DMS79 treated with DMSO at 0.1 percent for 48 hours (cell line): ENCODE results near the gene CD276.
"Not testable (repeated sequence)": the region's sequence is repeated elsewhere in the genome, so short reads cannot be mapped to it uniquely, and the experiment has no call there.

Source experiments
- DNase-seq: peaks from one replicate; lab custom pipeline; 2025; lab: John Stamatoyannopoulos, UW

The CD276 gene

GRCh38 chr15:73684581-73685455 lies 635 bp downstream of the CD276 start:
- peak; percentile 2 for DNase-seq

DNA sequence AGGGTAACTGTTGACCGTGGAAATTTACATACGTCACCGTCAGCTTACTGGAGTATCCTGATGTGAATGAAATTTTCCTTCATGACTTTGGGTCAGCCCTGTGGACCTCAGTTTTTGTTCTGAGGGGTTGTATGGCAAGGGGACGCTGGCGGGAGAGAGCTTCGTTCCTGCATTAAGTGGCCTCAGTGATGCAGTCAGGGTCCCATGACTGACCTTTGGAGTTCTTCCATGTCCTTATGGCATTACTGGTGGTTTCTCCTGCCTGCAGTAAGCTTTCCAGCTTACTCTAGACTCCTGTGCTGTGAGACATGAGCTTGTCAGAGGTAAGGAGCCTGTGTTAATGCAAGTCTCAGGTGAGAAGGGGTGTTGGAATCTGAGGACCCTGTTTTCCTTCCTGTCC lies 1.8 kb downstream of the CD276 start:
- DNase-seq: no peak

DNA sequence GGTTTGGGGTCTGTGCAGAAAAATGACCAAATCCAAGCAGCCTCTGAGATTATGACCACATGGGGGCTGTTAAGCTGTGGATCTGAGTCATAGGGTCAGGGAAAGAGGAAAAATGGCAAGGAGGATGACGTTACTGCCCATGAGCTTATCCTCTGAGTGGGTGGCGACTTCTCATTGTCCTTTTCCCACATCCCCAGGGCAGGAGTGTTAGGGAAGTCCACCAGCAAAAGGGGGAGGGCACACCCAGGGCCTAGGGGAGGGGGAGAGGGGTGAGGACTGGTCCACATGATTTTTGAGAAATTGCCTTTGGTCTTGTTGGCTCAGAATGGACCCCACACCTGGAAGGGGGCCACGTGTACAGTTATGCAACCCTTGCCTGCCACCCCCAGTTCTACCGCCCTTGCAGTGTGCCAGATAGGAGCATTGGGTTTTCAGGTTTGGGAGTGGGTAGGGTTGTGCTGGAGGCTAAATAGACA lies 2.6 kb downstream of the CD276 start:
- no peak for DNase-seq

- DNase-seq: no peak
These were observed 3.2 kb downstream of the CD276 start for GRCh38 chr15:73687351-73687750.

DNA sequence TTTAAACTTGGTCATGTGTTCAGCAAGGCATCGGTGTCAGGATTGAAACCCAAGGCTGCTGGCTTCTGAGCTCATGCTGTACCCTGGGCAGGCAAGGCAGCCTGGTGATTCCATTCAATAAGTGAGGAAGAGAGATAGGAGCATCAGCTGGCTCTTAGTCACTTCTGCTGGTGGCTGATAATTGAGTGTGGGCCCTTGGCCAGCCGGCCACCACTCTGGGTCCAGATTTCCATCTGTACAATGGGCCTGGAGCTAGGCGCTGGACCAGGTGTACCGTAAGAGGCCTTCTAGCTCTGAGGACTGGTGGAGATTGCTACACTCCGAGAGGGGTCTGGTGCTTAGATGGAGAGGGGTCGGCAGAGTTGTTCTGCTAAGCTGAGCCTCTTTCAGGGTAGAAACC lies 4.3 kb downstream of the CD276 start:
- no peak for DNase-seq

- DNase-seq: no peak
These were observed 7.2 kb downstream of the CD276 start for GRCh38 chr15:73691396-73691795.

GRCh38 chr15:73694419-73694818 lies 10.2 kb downstream of the CD276 start:
- DNase-seq: no peak

DNA sequence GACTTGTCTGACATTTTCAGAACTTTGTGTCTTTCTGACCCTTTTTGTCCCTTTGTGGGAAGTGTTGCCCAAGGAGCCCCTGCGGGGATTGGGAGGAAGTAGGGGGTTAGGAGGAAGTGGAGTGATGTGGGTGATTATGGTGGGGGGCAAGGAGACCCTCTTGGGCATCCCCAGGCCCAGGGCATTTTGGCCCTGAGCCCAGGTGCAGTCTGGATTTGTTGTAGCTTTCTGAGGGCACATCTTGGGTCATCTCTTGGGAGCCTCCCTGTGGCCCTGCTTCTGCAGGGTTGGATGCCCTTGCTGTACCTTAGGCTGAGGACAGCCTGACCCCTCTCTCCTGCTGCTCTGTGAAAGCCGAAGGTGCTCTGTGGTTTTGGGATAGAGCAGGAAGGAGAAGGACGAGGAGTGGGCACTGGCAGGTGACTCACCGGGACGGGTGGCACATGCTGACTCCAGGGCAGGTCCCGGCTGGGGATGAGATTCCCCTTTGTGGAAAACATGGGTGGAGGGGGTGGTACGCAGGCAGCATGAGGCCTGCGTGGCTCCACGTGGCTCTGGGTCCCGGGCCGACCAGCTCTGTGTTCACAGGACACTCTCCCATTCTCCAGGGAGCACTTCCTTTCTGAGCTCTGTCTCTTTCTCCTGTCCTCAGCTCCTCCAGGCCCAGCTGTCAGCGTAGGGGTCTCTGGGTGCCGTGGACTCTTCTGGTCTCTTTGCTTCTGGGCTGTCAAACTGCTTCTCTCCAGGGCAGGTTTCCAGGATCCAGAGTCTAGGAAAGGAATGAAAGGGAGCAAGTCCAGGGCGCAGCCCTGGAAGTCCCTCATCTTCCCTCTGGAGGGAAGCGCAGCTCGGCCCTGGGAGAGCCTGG lies 11.8 kb downstream of the CD276 start:
- DNase-seq: no peak

DNA sequence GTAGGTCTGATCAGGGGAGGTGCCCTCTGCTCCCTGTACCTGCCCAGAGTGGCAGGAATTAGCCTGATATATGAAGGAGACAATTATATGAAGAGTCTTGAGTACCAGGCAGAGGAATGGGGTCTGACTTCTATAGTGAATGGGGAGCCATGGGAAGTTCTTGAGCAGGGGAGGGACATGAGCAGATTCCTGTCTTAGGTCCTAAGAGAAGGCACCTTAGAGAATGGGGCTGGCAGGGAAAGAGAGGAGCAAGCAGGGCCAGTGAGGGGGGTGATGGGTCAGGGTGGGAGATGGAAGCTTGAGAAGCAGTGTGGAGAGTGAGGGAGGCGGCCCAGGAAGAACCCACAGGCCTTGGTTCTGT lies 12.4 kb downstream of the CD276 start:
- no peak for DNase-seq

- peak; percentile 77 for DNase-seq
These were observed 12.9 kb downstream of the CD276 start for GRCh38 chr15:73697033-73697467.

- DNase-seq: no peak
These were observed 15.3 kb downstream of the CD276 start for GRCh38 chr15:73699249-73700040.

DNA sequence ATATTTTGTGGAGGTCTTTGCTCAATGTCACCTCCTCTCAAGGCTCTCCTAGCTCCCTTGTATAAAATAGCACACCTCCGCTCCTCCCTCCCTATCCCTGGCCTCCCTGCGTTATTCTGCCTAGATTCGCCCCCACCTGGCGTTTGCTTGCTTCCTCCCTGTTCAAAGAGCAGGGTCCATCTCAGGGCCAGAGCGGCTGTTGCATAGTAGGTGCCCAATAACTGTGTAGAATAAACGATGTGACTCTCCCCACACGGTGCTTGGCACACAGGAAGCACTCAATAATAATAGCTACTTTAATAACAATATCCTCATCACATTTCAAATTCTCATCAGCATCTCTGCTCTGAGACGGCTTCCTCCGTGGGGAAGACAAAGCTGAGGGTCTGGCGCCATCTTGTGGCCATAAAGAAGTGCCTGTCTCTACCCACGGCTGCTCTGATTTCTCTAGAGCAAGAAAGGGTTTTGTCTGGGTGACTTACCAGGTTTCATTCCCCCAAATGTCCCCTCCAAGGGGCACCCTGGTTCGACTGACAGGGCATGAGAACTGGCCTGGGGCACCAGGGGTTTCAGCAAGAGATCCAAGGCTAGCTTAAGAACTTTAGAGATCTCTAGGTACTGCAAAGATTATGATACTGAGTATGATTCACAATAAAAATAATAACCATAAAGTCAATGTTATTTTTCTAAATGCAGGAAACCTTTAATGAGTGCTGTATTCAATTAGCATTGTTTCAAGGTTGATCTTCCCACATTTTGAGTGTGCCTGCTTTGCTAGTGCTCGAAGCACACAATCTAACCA lies 16.1 kb downstream of the CD276 start:
- DNase-seq: peak; percentile 27

DNA sequence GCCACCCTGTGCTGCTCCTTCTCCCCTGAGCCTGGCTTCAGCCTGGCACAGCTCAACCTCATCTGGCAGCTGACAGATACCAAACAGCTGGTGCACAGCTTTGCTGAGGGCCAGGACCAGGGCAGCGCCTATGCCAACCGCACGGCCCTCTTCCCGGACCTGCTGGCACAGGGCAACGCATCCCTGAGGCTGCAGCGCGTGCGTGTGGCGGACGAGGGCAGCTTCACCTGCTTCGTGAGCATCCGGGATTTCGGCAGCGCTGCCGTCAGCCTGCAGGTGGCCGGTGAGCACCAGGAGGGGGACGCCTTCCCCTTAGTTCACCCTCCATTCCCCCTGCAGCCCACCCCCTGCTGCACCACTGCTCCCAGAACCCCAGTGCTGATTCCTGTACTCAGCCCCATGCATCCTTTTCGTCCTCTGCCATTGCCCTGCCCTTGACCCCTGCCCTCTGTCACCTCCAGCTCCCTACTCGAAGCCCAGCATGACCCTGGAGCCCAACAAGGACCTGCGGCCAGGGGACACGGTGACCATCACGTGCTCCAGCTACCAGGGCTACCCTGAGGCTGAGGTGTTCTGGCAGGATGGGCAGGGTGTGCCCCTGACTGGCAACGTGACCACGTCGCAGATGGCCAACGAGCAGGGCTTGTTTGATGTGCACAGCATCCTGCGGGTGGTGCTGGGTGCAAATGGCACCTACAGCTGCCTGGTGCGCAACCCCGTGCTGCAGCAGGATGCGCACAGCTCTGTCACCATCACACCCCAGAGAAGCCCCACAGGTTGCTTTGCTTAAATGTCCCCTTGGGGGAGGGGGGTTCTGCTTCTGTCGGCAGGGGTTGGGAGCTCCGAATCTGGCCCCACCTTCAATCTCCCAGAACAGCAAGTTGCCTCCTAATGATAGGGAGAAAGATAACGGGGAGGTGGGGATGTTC lies 18.4 kb downstream of the CD276 start:
- not testable (repeated sequence) for DNase-seq

DNA sequence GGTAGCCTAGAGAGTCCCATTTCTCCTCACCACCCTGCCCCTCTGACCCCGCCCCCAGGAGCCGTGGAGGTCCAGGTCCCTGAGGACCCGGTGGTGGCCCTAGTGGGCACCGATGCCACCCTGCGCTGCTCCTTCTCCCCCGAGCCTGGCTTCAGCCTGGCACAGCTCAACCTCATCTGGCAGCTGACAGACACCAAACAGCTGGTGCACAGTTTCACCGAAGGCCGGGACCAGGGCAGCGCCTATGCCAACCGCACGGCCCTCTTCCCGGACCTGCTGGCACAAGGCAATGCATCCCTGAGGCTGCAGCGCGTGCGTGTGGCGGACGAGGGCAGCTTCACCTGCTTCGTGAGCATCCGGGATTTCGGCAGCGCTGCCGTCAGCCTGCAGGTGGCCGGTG lies 19.4 kb downstream of the CD276 start:
- not testable (repeated sequence) for DNase-seq

GRCh38 chr15:73704142-73704868 lies 20.1 kb downstream of the CD276 start:
- DNase-seq: not testable (repeated sequence)

DNA sequence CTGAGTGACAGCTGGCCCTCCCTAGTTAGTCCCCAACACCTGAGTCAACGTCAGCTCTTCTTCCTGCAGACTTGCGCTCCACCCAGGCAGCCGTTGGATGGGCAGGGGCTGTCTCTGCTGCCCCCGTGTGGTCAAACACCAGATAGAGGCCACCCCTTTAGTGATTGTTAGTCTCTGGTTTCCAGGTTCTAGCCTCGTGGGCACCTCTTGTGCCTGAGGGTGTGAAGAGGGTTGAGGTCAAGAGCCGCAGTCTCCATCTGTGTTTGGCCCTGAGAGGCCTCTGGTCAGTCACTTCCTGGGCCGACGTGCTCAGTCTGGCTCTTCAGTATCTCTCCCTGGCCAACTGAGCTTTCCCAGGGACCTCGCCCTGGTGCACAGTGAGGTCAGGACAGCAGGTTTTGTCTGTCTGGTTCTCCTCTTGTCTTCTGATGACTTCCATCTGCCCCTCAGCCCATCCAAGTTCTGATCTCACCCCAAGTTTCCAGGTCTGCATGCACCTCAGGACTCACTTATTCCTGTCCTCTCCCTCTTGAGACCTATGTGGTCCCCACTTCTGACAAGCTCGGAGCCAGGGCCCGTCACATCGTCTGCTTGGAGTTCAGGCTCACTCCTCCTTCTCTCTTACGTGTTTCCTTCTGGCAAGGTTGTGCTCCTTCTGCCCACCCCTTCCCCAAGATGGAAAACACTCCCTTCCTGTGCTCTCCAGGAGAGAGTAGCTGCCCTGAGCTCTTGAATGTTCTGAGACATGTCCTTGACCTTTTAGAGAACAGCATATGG lies 20.9 kb downstream of the CD276 start:
- no peak for DNase-seq

DNA sequence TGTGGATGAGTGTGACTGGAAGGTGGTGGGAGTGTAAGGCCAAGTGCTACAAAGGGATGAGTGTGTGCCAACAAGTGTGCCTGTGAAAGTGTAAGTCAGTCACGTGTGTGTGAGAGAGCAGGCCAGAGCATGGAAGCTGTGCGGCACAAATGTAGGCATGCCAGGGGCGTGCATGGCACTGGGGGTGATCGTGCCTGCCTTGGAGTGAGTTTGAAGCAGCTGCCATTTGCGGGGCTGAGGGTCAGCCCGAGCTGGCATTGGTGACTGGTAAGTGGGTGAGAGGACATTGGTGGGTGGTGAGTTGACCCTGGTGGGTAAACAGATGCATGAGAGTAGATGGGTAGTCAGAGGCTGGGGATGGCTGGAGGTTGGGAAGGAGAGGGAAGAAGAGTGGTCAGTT lies 24.5 kb downstream of the CD276 start:
- DNase-seq: no peak

GRCh38 chr15:73709241-73709640 lies 25.1 kb downstream of the CD276 start:
- no peak for DNase-seq

GRCh38 chr15:73709686-73710085 lies 25.5 kb downstream of the CD276 start:
- DNase-seq: no peak
